ENCODE data around the gene HOXA10.

The HOXA10 gene

DNA sequence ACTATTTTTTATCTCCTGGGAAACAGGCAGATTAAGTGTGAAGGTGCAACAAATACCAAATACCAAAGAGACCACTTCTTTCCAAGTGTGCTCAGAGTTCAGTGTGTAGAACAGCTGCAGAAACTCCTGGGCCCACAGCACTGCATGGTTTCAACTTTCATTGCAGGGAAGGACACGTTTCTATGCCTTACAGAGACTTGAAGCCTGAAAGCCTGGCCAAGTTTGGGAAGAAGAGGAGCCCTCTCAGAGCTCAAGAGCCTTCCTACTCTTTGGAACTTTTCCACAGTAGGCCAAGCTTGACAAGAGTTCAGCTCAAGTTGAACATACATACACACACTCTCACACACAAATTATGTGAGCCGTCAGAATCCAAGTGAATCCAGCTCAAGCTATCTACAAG, 46.1 kb downstream of the HOXA10 start:
- no peak for DNase-seq

DNA sequence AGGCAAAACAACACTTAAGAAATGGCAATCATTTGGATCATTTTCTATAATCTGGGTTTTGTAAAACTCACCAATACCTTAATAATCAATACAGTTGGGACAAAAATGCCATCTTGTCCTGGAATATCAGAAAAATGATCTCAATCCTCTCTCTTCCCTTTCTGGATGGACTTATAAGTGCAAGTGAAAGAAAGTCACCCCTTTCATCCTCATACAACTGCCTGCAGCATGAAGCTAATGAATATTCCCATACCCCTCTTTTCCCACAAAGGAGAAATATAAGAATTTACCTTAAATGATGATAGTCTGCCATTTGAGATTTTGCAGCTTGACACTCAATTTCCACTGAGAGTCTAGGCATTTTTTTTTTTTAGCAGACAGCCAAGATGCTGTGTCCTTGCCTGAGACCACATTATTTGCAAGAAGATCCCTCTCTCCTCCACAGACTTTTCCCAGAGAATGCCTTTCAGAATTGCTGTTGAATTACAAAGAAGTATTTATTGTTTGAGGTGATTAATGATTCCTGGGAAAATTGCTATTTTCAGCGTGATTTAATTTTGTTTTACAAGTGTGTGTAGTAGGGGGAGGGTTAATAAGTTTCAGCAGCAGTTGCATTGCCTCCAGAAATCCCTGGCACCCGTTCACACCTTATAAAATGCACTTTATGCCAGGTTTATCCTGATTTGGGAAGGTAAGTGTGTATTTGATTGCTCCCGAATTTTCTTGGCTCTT, 47.4 kb downstream of the HOXA10 start:
- no peak for DNase-seq

DNA sequence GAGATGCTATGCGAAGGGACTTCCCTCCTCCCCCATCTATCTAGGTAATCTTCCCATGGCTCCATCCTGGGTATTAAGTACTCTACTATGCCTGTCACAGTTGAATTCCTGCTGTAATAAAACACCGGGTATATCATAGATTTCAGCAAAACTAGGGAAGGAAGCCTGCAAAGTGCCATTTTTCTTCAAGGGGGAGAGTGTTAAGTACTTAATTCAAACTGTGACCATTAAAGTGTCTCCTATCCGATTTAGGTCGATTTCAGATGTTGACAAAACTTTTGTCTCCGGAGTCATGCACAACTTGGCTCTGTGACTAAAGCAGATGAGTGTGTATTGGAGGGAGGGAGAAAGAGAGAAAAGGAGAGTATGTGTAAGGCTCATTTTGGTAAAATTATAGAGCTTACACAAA, 48.1 kb downstream of the HOXA10 start:
- DNase-seq = no peak

DNA sequence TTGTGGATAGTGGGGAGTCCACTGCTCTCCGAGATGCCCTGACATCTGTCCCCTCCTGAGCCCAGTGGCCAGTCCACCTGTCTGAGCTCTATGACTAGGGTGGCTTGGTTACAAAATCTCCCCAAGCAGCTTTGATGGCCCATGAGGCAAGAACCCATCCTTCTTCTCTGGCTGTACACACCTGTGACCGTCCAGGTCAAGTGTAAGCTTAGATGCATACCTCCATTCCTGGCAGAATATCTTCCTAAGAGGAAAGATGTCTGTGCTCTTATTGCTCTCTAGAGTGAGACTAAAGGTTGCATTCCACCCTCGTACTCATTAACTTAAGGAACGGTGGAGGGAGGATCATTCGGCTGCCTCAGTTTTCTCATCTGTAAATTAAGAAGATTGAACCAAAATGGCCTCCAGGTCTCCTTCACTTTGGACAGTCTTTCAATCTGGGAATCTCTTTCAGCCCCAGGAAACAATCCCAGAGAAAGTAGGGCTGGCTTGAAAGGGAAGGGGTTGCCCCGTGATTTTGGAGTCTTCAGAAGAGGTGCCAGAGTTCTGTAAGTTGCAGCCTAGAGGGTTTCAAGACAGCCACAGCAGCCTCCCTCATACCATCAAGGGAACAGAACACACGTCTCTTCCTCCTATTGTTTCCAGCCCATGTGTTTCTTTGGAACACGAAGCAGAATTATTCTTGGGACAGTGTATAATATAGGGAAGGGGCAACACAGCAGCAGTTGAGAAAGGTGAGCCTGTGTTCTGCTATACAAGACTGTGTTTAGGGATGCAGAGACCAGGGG, 49.0 kb downstream of the HOXA10 start:
- no peak for DNase-seq

DNA sequence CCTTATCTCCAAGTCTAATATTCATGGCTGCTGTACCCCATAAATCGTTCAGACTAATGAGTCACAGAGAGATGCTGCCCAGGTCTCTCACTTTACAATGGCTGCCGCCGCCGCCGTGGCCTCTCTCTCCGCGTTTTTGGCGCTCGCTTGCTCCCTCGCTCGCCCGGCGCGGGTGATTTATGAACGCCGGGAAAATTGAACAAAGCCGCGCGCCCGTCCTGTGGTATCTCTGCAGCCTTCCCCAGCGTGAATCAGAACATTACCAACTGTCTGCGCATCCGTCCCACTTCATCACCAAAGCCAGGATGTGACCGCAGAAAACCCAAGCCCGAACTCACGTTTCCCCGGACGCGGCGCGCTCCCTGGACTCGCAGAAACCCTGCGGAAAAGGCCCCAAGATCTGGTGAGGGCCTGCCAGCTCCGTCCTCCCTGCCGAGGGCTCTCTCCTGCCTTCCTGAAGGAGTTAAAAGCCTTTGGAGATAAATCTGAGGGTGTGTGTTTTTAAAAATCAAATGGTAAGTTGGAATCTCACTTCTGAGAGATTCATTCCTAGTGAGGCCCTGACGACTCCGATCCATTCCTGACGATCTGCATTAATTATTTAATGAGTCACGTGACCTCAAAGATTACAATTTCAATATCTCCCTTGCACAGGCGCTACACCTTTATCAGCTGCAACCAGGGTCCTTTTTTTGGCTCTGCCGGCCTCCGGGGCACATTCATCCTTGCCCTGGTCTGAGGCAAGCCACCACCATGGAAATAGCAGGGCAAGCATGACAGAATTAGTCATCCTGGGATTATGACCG, 49.8 kb downstream of the HOXA10 start:
- no peak for DNase-seq

DNA sequence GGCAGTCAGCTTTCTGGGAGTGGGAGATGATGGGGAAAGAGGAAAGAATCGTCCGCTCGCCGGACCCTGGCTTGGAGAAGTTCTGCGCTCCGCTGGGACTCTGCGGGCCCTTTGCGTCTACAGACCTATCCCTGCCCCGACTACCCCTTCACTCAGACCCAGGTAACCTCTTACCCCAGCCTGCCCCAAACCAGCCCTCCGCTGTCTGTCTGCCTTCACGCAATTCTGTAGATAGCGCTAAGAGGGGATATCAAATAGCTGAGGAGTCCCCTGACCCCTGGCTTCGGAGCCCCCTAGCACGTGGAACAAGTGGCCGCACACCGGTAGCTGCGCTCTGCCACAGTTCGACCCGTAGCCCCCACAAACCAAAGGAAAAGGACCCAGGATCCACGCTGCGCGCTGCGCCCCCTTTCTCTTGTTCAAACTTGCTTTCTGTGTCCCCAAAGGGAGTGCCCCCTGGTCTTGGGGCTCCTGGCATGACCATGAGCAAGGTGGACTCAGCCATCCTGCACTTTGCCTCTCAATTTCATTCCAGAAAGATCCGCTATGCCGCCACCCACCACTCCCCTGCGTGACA, 50.6 kb downstream of the HOXA10 start:
- no peak for DNase-seq

DNA sequence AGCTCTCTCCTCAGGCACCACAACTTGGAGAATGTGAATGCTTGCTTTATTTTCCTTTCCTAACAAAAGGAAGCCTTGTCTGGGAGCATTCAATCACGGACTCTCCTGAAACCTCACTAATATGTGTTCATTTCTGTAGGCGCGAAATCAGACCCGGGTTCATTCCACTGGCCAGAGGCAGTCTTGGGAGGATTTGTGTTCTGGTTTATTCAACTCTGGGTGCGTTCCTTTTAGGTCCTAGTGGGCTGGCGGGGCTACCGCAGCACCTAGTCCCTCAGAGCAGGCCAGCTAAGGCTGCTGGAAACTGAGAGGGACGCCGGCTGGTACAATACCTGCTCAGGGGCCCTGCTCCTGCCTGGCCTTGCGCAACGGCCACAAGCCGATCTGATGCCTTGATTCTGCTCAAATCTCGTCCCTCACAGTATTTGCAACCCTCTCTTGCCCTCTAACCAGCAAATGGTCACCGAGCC, 51.1 kb downstream of the HOXA10 start:
- DNase-seq = no peak

DNA sequence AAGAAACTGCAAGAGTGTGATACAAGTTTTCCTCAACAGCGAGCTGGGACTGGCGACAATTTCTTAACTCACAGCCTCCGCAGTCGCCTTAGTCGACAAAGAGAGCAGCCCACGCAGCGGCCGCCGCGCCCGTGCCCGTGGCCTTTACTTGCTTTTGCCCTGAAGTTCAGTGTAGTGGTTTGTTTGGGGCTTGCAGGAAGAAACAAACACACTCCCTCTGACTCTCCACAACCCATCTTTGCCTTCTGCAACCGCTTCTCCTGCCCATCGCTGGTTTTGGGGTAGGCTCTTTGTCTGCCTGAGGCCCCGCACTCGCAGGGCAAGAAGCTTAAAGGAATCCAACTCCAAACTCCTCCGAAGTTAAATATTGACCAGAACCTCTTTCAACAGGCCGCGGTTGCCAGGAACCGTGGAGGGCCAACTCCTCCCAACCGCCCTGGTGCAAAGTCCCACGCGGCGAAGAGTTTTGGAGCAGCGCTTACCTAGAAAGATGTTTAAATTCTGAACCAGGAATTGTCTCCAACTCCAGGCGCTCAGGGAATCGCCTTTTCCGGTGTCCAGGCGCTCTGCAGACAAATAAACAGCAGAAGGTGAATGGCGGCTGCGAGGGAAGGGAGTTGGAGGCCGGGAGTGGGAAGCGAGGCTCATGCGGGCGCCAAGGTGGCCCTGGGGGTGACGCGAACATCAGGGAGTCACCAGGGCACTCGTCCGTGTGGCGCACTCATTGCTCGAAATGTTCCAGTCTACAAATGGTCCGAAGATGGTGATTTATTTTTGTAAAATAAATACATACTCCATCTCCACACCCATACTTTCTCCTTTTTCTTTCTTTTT, 51.8 kb downstream of the HOXA10 start:
- DNase-seq = no peak

DNA sequence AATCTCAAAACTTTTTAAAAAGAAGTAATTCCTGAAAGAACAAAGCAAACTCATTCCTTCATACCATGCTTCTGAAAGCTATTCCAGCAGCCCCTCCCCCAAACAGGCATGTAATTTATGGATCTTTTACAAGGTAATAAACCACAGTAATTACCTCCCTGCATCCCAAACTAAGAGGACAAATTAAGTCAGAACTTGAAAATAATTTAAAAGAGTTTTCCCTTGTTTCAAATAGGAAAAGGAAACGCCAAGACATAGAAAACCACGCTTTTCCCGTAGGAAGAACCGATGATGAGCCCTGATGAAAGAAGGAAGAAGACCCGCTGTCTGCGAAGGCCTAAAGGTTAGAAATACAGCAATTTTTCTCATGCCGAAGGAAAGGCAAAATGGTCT, 52.4 kb downstream of the HOXA10 start:
- DNase-seq = no peak

Data from CD4-positive, alpha-beta T cell treated with Interleukin-12 subunit alpha and Interleukin-12 subunit beta, for 1 hour (primary cell).